H1 (cell line): Measurements from ENCODE around the gene SLC15A4.

Experiments used
- CEBPB ChIP-seq: IDR thresholded peaks from 2 replicates; pipeline ENCODE4 v1.6.1; 2012; ENCODE audit warnings: low read depth, low read length
- EP300 ChIP-seq, 2 experiments: IDR thresholded peaks; 1 replicate in 1 of 2; 2 replicates in 1 of 2; pipeline ENCODE4 v1.6.1; 2011 to 2012; ENCODE audit warnings: low read depth in 2 of 2, low read length in 2 of 2, mild to moderate bottlenecking in 2 of 2, borderline replicate concordance in 1 of 2, inconsistent platforms in 1 of 2, moderate library complexity in 1 of 2
- POLR2A ChIP-seq, 2 experiments: IDR thresholded peaks; 1 replicate in 1 of 2; 2 replicates in 1 of 2; pipeline ENCODE4 v1.6.1; 2011; ENCODE audit warnings: low read depth in 2 of 2, low read length in 2 of 2, mild to moderate bottlenecking in 2 of 2; ENCODE audit errors: control extremely low read depth in 1 of 2
- POLR2AphosphoS5 ChIP-seq: IDR thresholded peaks from 2 replicates; pipeline ENCODE4 v1.6.1; 2011; ENCODE audit warnings: low read depth, low read length
- SRF ChIP-seq: IDR thresholded peaks from 2 replicates; pipeline ENCODE4 v1.6.1; 2011; ENCODE audit warnings: mild to moderate bottlenecking, low read depth, low read length, moderate library complexity
- SUZ12 ChIP-seq: fragments of 200-600 bp; sonication (generic); IDR thresholded peaks from 2 replicates; pipeline ENCODE4 v1.6.1; 2012; ENCODE audit warnings: mild to moderate bottlenecking, inconsistent platforms, low read length, moderate library complexity, mixed read lengths
- TAF1 ChIP-seq: IDR thresholded peaks from 2 replicates; pipeline ENCODE4 v1.6.1; 2011; ENCODE audit warnings: mild to moderate bottlenecking, low read depth, low read length
- TF ChIP-seq, protein P1 (sequence below), 3 experiments: IDR thresholded peaks; 1 replicate in 2 of 3; 2 replicates in 1 of 3; pipeline versions ENCODE4 v1.5.1 to v1.6.1; 2011; ENCODE audit warnings: low read length in 3 of 3, mild to moderate bottlenecking in 3 of 3, inconsistent platforms in 2 of 3, low read depth in 1 of 3, moderate library complexity in 1 of 3; ENCODE audit not compliant: insufficient read depth in 1 of 3; ENCODE audit errors: control extremely low read depth in 1 of 3

GRCh38 chr12:128755566-128755965 lies 68.2 kb downstream of the SLC15A4 start:
- TF ChIP-seq, protein P1, sequence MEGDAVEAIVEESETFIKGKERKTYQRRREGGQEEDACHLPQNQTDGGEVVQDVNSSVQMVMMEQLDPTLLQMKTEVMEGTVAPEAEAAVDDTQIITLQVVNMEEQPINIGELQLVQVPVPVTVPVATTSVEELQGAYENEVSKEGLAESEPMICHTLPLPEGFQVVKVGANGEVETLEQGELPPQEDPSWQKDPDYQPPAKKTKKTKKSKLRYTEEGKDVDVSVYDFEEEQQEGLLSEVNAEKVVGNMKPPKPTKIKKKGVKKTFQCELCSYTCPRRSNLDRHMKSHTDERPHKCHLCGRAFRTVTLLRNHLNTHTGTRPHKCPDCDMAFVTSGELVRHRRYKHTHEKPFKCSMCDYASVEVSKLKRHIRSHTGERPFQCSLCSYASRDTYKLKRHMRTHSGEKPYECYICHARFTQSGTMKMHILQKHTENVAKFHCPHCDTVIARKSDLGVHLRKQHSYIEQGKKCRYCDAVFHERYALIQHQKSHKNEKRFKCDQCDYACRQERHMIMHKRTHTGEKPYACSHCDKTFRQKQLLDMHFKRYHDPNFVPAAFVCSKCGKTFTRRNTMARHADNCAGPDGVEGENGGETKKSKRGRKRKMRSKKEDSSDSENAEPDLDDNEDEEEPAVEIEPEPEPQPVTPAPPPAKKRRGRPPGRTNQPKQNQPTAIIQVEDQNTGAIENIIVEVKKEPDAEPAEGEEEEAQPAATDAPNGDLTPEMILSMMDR (IDR thresholded peaks at IDR 0.05; ENCODE audit: control extremely low read depth in 1 of 3, insufficient read depth in 1 of 3, low read depth in 1 of 3, low read length in 3 of 3), result no peak
- TF ChIP-seq POLR2A (IDR thresholded peaks at IDR 0.05; ENCODE audit: control extremely low read depth in 1 of 2, low read depth in 2 of 2, low read length in 2 of 2) (no peak), SUZ12 (no peak), POLR2AphosphoS5 (no peak), EP300 (IDR thresholded peaks at IDR 0.05; ENCODE audit: borderline replicate concordance in 1 of 2, low read depth in 2 of 2, low read length in 2 of 2) (no peak), CEBPB (no peak), SRF (no peak), TAF1 (no peak)
